ENCODE data around the gene CERS6. TPM values are rescaled to one million over a fixed set of nuclear protein-coding genes. Genes with fewer than 3 reads are reported as not detected.

CERS6 gene
- total RNA-seq, 1 donor from 2014 or later, result 27.7 TPM

DNA sequence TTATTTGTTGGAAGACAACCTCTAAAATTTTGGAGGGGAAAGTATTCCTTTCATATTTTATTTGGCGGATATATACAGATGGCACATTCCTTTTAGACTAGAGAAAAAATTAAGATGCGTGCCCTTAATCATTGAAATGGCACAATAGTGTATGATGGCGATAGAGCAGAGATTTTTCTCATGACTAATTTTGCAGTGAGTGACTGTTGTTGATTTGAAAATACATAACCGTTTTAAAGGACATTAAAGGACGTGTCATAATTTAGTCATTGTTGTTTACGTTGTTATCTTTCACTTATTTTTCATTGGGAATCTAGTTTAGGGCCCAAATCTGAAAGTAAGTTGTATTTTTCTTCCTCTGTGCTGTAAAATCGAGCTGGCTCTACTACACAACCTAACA, 61.7 kb downstream of the CERS6 start:
- H3K4me1 ChIP-seq, result peaks cover 80% of the 10 kb centered on the region
- H3K27me3 ChIP-seq, result no peaks in the 10 kb centered on the region
- H3K27ac ChIP-seq, result peak overlapping the region; percentile 13
- no peak for DNase-seq (ENCODE audit: extremely low spot score in 2 of 2)
- TF ChIP-seq POLR2AphosphoS5 (IDR thresholded peaks at IDR 0.05; ENCODE audit: insufficient read depth in 1 of 2, low read depth in 1 of 2), result no peak
- TF ChIP-seq, protein P1, sequence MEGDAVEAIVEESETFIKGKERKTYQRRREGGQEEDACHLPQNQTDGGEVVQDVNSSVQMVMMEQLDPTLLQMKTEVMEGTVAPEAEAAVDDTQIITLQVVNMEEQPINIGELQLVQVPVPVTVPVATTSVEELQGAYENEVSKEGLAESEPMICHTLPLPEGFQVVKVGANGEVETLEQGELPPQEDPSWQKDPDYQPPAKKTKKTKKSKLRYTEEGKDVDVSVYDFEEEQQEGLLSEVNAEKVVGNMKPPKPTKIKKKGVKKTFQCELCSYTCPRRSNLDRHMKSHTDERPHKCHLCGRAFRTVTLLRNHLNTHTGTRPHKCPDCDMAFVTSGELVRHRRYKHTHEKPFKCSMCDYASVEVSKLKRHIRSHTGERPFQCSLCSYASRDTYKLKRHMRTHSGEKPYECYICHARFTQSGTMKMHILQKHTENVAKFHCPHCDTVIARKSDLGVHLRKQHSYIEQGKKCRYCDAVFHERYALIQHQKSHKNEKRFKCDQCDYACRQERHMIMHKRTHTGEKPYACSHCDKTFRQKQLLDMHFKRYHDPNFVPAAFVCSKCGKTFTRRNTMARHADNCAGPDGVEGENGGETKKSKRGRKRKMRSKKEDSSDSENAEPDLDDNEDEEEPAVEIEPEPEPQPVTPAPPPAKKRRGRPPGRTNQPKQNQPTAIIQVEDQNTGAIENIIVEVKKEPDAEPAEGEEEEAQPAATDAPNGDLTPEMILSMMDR (IDR thresholded peaks at IDR 0.05), result no peak
- TF ChIP-seq POLR2A (IDR thresholded peaks at IDR 0.05), result no peak
- no peaks in the 10 kb centered on the region for H3K9me3 ChIP-seq
- intact Hi-C loops (cut with DNase I), result no loop called here
- no peak overlapping the region for H3K4me3 ChIP-seq
- no peaks in the 10 kb centered on the region for H3K36me3 ChIP-seq

DNA sequence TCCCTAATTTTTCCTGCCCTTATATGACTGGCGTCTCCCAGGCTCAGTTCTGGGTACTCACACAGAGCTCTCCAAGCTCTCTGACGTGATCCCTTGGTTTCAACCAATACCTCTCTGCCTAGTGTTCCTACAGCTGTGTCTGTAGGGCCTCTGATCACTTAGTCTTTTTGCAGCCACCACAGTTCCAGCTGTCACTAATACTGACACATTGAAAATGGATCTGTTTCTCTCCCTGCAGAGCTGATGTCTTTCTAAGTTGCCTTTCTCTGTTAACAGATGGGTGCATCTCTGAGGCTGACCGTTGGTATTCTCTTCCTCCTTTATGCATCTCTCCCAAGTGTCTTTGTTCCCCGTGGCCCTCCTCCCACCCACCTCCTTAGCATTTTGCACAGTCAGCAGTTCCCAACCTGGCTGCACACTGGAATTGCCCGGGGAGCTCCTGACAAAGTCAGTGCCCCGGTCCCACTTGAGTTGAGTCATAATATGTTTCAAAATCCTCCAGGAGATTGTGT, 62.5 kb downstream of the CERS6 start:
- Histone ChIP-seq H3K4me3 (no peak overlapping the region), H3K36me3 (no peaks in the 10 kb centered on the region), H3K27me3 (no peaks in the 10 kb centered on the region), H3K27ac (peak overlapping the region; percentile 13), H3K9me3 (no peaks in the 10 kb centered on the region), H3K4me1 (peaks cover 79% of the 10 kb centered on the region)
- intact Hi-C loops (cut with DNase I), result no loop called here
- no peak for DNase-seq (ENCODE audit: extremely low spot score in 2 of 2)
- TF ChIP-seq POLR2A (IDR thresholded peaks at IDR 0.05), result no peak
- TF ChIP-seq, protein P1 (IDR thresholded peaks at IDR 0.05), result no peak
- no peak for TF ChIP-seq POLR2AphosphoS5 (IDR thresholded peaks at IDR 0.05; ENCODE audit: insufficient read depth in 1 of 2, low read depth in 1 of 2)

DNA sequence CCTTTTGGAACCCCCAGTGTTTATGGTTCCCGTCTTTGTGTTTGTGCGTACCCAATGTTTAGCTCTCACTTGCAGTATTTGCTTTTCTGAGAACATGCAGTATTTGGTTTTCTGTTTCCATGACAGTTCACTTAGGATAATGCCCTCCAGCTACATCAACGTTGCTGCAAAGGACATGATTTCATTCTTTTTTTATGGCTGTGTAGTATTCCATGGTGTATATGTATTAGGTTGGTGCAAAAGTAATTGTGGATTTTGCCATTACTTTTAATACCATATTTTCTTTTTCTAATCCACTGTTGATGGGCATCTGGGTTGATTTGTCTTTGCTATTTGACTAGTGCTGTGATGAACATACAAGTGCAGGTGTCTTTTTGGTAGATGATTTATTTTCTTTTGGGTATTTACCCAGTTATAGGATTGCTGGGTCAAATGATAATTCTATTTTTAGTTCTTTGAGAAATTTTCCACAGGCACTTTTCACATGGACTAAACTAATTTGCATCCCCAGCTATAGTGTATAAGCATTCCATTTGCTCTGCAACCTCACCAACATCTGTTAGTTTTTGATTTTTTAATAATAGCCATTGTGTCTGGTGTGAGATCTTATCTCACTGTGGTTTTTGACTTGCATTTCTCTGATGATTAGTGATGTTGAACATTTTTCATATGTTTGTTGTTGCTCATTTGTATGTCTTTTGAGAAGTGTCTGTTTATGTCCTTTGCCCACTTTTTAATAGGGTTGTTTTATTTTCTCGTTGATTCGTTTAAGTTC, 63.6 kb downstream of the CERS6 start:
- TF ChIP-seq POLR2AphosphoS5 (IDR thresholded peaks at IDR 0.05; ENCODE audit: insufficient read depth in 1 of 2, low read depth in 1 of 2) (no peak), POLR2A (IDR thresholded peaks at IDR 0.05) (no peak)
- TF ChIP-seq, protein P1 (IDR thresholded peaks at IDR 0.05), result no peak
- Histone ChIP-seq H3K27me3 (no peaks in the 10 kb centered on the region), H3K27ac (no peak overlapping the region), H3K9me3 (no peaks in the 10 kb centered on the region), H3K4me1 (peaks cover 75% of the 10 kb centered on the region), H3K36me3 (no peaks in the 10 kb centered on the region), H3K4me3 (no peak overlapping the region)
- intact Hi-C loops (cut with DNase I), result no loop called here
- no peak for DNase-seq (ENCODE audit: extremely low spot score in 2 of 2)

DNA sequence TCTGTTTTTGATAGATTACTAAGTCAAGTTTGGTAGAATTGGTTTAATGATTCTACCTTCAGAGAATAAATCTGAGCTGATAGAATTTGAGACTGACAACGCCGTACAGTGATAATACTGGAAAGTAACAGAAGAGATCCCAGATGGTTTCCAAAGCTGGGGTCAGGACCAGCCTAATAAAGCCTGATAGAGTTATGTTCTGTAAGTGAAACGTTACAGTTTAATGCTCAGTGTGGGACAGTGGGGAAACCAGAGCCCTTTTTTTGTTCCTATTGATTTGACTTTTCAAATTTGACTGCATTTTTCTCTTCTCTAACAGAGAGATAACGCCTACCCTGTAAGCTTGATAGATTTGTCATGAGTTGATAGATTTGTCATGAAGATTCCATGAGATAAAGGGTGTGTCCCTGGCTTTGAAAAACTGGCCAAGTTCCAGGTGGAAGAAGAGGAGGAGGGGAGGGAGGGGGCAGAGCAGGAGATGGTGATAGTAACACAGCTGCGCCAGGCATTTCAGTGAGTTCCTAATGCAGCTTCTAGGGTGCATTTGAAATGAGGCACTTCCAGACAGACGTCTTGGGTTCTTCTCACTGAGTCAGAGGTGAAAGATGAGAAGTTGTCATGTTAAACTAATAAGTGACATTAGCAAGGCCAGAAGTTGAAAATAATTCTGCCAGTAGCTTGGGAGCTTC, 65.1 kb downstream of the CERS6 start:
- no peak for DNase-seq (ENCODE audit: extremely low spot score in 2 of 2)
- Histone ChIP-seq H3K36me3 (no peaks in the 10 kb centered on the region), H3K4me3 (no peak overlapping the region), H3K27me3 (no peaks in the 10 kb centered on the region), H3K4me1 (peaks cover 75% of the 10 kb centered on the region), H3K9me3 (no peaks in the 10 kb centered on the region), H3K27ac (no peak overlapping the region)
- no peak for TF ChIP-seq POLR2AphosphoS5 (IDR thresholded peaks at IDR 0.05; ENCODE audit: insufficient read depth in 1 of 2, low read depth in 1 of 2)
- no peak for TF ChIP-seq POLR2A (IDR thresholded peaks at IDR 0.05)
- TF ChIP-seq, protein P1 (IDR thresholded peaks at IDR 0.05), result no peak
- intact Hi-C loops (cut with DNase I), result no loop called here
